HepG2 (cell line): ENCODE results near the gene PLRG1. TPM values are rescaled to one million over a fixed set of nuclear protein-coding genes. Genes with fewer than 3 reads are reported as not detected.

Experiments used
- ARNT ChIP-seq: fragments of 450-650 bp; IDR thresholded peaks from 2 replicates; pipeline ENCODE4 v1.6.1; 2017
- FOSL1 ChIP-seq: sonication (generic); formaldehyde crosslinking; IDR thresholded peaks from 2 replicates; pipeline ENCODE4 v1.9.0; 2021; ENCODE audit warnings: missing genetic modification reagents, borderline replicate concordance
- HNF4A ChIP-seq: sonication (generic); formaldehyde crosslinking; IDR thresholded peaks from 2 replicates; pipeline ENCODE4 v1.4.0; 2020; ENCODE audit warnings: missing genetic modification reagents
- IKZF4 ChIP-seq: sonication (generic); formaldehyde crosslinking; IDR thresholded peaks from 2 replicates; pipeline ENCODE4 v1.5.1; 2020; ENCODE audit warnings: borderline replicate concordance, mild to moderate bottlenecking, low read depth, missing genetic modification reagents; ENCODE audit errors: not compliant biosample characterization
- KDM3A ChIP-seq: IDR thresholded peaks from 2 replicates; pipeline ENCODE4 v1.6.1; 2018; ENCODE audit warnings: low read depth, missing compliant biosample characterization
- KLF9 ChIP-seq: IDR thresholded peaks from 2 replicates; pipeline ENCODE4 v1.6.1; 2016; ENCODE audit warnings: low read depth
- MBD4 ChIP-seq: IDR thresholded peaks from 2 replicates; pipeline ENCODE4 v1.6.1; 2012; ENCODE audit warnings: low read length, inconsistent platforms, borderline replicate concordance
- MIER2 ChIP-seq: IDR thresholded peaks from 2 replicates; pipeline ENCODE4 v1.6.1; 2016; ENCODE audit warnings: missing biosample characterization, missing genetic modification reagents
- NCOA2 ChIP-seq: sonication (generic); formaldehyde crosslinking; IDR thresholded peaks from 2 replicates; pipeline ENCODE4 v1.8.0; 2022; ENCODE audit warnings: inconsistent platforms
- NFIC ChIP-seq: IDR thresholded peaks from 2 replicates; pipeline ENCODE4 v1.6.1; 2012; ENCODE audit warnings: mild to moderate bottlenecking, low read length, inconsistent platforms
- NRL ChIP-seq: sonication (generic); formaldehyde crosslinking; IDR thresholded peaks from 2 replicates; pipeline ENCODE4 v1.5.0; 2020; ENCODE audit warnings: missing genetic modification reagents, mild to moderate bottlenecking, moderate library complexity, borderline replicate concordance
- PHF21A ChIP-seq: sonication (generic); formaldehyde crosslinking; IDR thresholded peaks from 2 replicates; pipeline ENCODE4 v1.5.0; 2020; ENCODE audit warnings: mild to moderate bottlenecking, missing genetic modification reagents
- POLR2AphosphoS5 ChIP-seq: IDR thresholded peaks from 2 replicates; pipeline ENCODE4 v1.6.1; 2012; ENCODE audit warnings: low read depth, low read length
- PRDM10 ChIP-seq: sonication (generic); formaldehyde crosslinking; IDR thresholded peaks from 2 replicates; pipeline ENCODE4 v1.4.0; 2020; ENCODE audit warnings: low read depth, missing genetic modification reagents
- RBFOX2 ChIP-seq: fragments of 200-400 bp; formaldehyde crosslinking; IDR thresholded peaks from 2 replicates; pipeline ENCODE4 v1.6.1; 2017; ENCODE audit warnings: low read depth, mild to moderate bottlenecking, low read length
- THAP11 ChIP-seq: IDR thresholded peaks from 2 replicates; pipeline ENCODE4 v1.6.1; 2016; ENCODE audit warnings: missing biosample characterization, missing genetic modification reagents
- THRA ChIP-seq: sonication (generic); formaldehyde crosslinking; IDR thresholded peaks from 2 replicates; pipeline ENCODE4 v1.4.0; 2020; ENCODE audit warnings: missing genetic modification reagents, borderline replicate concordance
- ZBTB20 ChIP-seq: sonication (generic); formaldehyde crosslinking; IDR thresholded peaks from 2 replicates; pipeline ENCODE4 v1.8.1; 2023; ENCODE audit warnings: missing genetic modification reagents, low read depth, mild to moderate bottlenecking, borderline replicate concordance
- ZNF160 ChIP-seq: sonication (generic); formaldehyde crosslinking; IDR thresholded peaks from 2 replicates; pipeline ENCODE4 v1.8.0; 2022; ENCODE audit warnings: mild to moderate bottlenecking, inconsistent platforms, missing genetic modification reagents
- ZNF253 ChIP-seq: sonication (generic); formaldehyde crosslinking; IDR thresholded peaks from 2 replicates; pipeline ENCODE4 v1.8.0; 2022; ENCODE audit warnings: mild to moderate bottlenecking, missing genetic modification reagents, borderline replicate concordance
- ZNF333 ChIP-seq: sonication (generic); formaldehyde crosslinking; IDR thresholded peaks from 2 replicates; pipeline ENCODE4 v1.4.0; 2020; ENCODE audit warnings: mild to moderate bottlenecking, missing genetic modification reagents, borderline replicate concordance
- ZNF441 ChIP-seq: sonication (generic); formaldehyde crosslinking; IDR thresholded peaks from 2 replicates; pipeline ENCODE4 v1.7.0; 2021; ENCODE audit warnings: missing genetic modification reagents, borderline replicate concordance
- ZNF557 ChIP-seq: sonication (generic); formaldehyde crosslinking; IDR thresholded peaks from 2 replicates; pipeline ENCODE4 v1.4.0; 2020; ENCODE audit warnings: missing genetic modification reagents
- ZNF75D ChIP-seq: sonication (generic); formaldehyde crosslinking; IDR thresholded peaks from 2 replicates; pipeline ENCODE4 v1.8.1; 2023; ENCODE audit warnings: missing genetic modification reagents, mild to moderate bottlenecking, borderline replicate concordance
- ZNF766 ChIP-seq: sonication (generic); formaldehyde crosslinking; IDR thresholded peaks from 2 replicates; pipeline ENCODE4 v1.5.0; 2020; ENCODE audit warnings: missing genetic modification reagents, borderline replicate concordance
- polyA plus RNA-seq, 8 experiments: library from polyadenylated mRNA; depleted of rRNA in 3 of 8; stranded (reverse) in 7 of 8; unstranded in 1 of 8; fragments of >200 nt; fragmentation: Illumina TruSeq in 4 of 8; extraction: Trizol in 4 of 8; gene quantifications; 2 replicates each; pipeline versions ENCODE4 v1.2.1 to v1.2.3, GENCODE V29; 2011 to 2016; ENCODE audit warnings: low read depth in 4 of 8, missing spikeins in 1 of 8, mixed read lengths in 1 of 8; ENCODE audit not compliant: insufficient read depth in 1 of 8
- total RNA-seq, 5 experiments: library from RNA; depleted of rRNA; stranded (reverse); fragments of >200 nt; fragmentation: Illumina TruSeq; extraction: Trizol; gene quantifications; 2 replicates each; pipeline ENCODE4 v1.2.3, GENCODE V29; 2016; ENCODE audit warnings: low read depth in 1 of 5

PLRG1 gene
- total and polyA plus RNA-seq, 2 of the 13 experiments (the other 11 are each of a cell fraction or from before 2014, with no cell fraction given): 77.3 to 110 TPM

GRCh38 chr4:154590329-154591006, 40.3 kb upstream of the PLRG1 start, which contains the start of gene FGA (continued):
- no peak for TF ChIP-seq NRL (CRISPR knock-in tag)
- no peak for TF ChIP-seq ARNT
- no peak; the same call in 1 of the 2 replicates for TF ChIP-seq ZNF333 (CRISPR knock-in tag)
- TF ChIP-seq FOSL1: peak; percentile 44; the same call in 1 of the 2 replicates
- peak; percentile 97; the same call in 1 of the 2 replicates for TF ChIP-seq ZBTB20 (CRISPR knock-in tag)
- TF ChIP-seq MBD4: 0 out of 2 replicates have a peak, but pooled peaks have one; percentile 52
- peak; percentile 82; the same call in 1 of the 2 replicates for TF ChIP-seq MIER2
- peak; percentile 90; the same call in 1 of the 2 replicates for TF ChIP-seq PHF21A
- peak; percentile 59; the same call in 1 of the 2 replicates for TF ChIP-seq ZNF766 (CRISPR knock-in tag)
- peak; percentile 74; the same call in 1 of the 2 replicates for TF ChIP-seq ZNF557 (CRISPR knock-in tag)
- TF ChIP-seq NFIC: peak; percentile 96
- peak; percentile 93 for TF ChIP-seq HNF4A (CRISPR knock-in tag)
- TF ChIP-seq IKZF4: no peak
- TF ChIP-seq PRDM10 (CRISPR knock-in tag): peak; percentile 75; the same call in 1 of the 2 replicates
- TF ChIP-seq THAP11 (CRISPR knock-in tag): peak; percentile 81
- TF ChIP-seq ZNF75D (CRISPR knock-in tag): no peak
- 0 out of 2 replicates have a peak, but pooled peaks have one; percentile 81 for TF ChIP-seq KDM3A
- peak; percentile 84 for TF ChIP-seq RBFOX2
- TF ChIP-seq POLR2AphosphoS5: peak; percentile 93
- no peak for TF ChIP-seq ZNF253 (CRISPR knock-in tag)
- 0 out of 2 replicates have a peak, but pooled peaks have one; percentile 36 for TF ChIP-seq ZNF160 (CRISPR knock-in tag)
- no peak; the same call in none of the 2 replicates for TF ChIP-seq KLF9
- TF ChIP-seq THRA: peak; percentile 98
- no peak for TF ChIP-seq ZNF441 (CRISPR knock-in tag)
- TF ChIP-seq NCOA2 (CRISPR knock-in tag): peak; percentile 100
